Hepatocyte (in vitro differentiated cells): ENCODE data around the gene PRR19. TPM values are rescaled to one million over a fixed set of nuclear protein-coding genes. Genes with fewer than 3 reads are reported as not detected.
A peak's percentile ranks its signal among the peaks of the same experiment; 100 is the strongest.

Source experiments
- DNase-seq: peaks from one replicate; pipeline ENCODE4 v3.0.0-alpha.2; 2016; ENCODE audit warnings: low spot score
- H2AFZ ChIP-seq: fragments of 200-600 bp; sonication (generic); 2 replicates; pipeline ENCODE4 v1.6.0; 2016; ENCODE audit warnings: antibody characterized with exemption, mild to moderate bottlenecking
- H3K27ac ChIP-seq: fragments of 200-600 bp; sonication (generic); 2 replicates; pipeline ENCODE4 v1.5.1; 2016; ENCODE audit warnings: mild to moderate bottlenecking
- H3K27me3 ChIP-seq: fragments of 200-600 bp; sonication (generic); 2 replicates; pipeline ENCODE4 v1.6.1; 2016
- H3K36me3 ChIP-seq: fragments of 200-600 bp; sonication (generic); replicated peaks from 2 replicates; pipeline ENCODE4 v1.5.1; 2016; ENCODE audit warnings: low read depth; ENCODE audit not compliant: insufficient read depth
- H3K4me1 ChIP-seq: fragments of 200-600 bp; sonication (generic); 2 replicates; pipeline ENCODE4 v1.5.1; 2016; ENCODE audit warnings: mild to moderate bottlenecking, moderate library complexity; ENCODE audit not compliant: insufficient read depth
- H3K4me2 ChIP-seq: fragments of 200-600 bp; sonication (generic); 2 replicates; pipeline ENCODE4 v1.6.0; 2016
- H3K4me3 ChIP-seq: fragments of 200-600 bp; sonication (generic); 2 replicates; pipeline ENCODE4 v1.5.1; 2016; ENCODE audit warnings: mild to moderate bottlenecking
- H3K79me2 ChIP-seq: fragments of 200-600 bp; sonication (generic); 2 replicates; pipeline ENCODE4 v1.6.0; 2017; ENCODE audit warnings: mild to moderate bottlenecking
- H3K9me2 ChIP-seq: fragments of 200-600 bp; sonication (generic); replicated peaks from 2 replicates; pipeline ENCODE4 v1.6.0; 2017; ENCODE audit warnings: mild to moderate bottlenecking; ENCODE audit not compliant: insufficient read depth
- H3K9me3 ChIP-seq: fragments of 200-600 bp; sonication (generic); 2 replicates; pipeline ENCODE4 v1.5.1; 2016; ENCODE audit warnings: low read depth, mild to moderate bottlenecking
- H4K20me1 ChIP-seq: fragments of 200-600 bp; sonication (generic); 2 replicates; pipeline ENCODE4 v1.6.0; 2016; ENCODE audit warnings: mild to moderate bottlenecking; ENCODE audit not compliant: insufficient read depth, poor library complexity, severe bottlenecking
- EZH2 ChIP-seq: fragments of 200-600 bp; sonication (generic); IDR thresholded peaks from 2 replicates; pipeline ENCODE4 v1.6.1; 2016; ENCODE audit warnings: antibody characterized with exemption, mild to moderate bottlenecking, borderline replicate concordance
- EZH2phosphoT487 ChIP-seq: fragments of 200-600 bp; sonication (generic); IDR thresholded peaks from one replicate; pipeline ENCODE4 v1.6.1; 2018; ENCODE audit warnings: antibody characterized with exemption, mild to moderate bottlenecking, low read depth, moderate library complexity; ENCODE audit not compliant: unreplicated experiment, severe bottlenecking
- WGBS: methylation state at CpG from one replicate; pipeline ENCODE4 v1.1.6; 2016; ENCODE audit warnings: low lambda C conversion rate; ENCODE audit errors: missing lambda C conversion rate; 5-methylcytosine and 5-hydroxymethylcytosine counted together
- polyA plus RNA-seq: library from polyadenylated mRNA; unstranded; fragments of >200 nt; fragmentation: Nextera tagmentation; extraction: Ambion mirVana; gene quantifications from 2 replicates; pipeline ENCODE4 v1.2.1, GENCODE V29; 2016
- total RNA-seq: library from RNA; depleted of rRNA; stranded (reverse); fragments of >200 nt; gene quantifications from 2 replicates; pipeline ENCODE4 v1.2.3, GENCODE V29; 2014
- TF ChIP-seq, protein P1 (sequence below): fragments of 200-600 bp; sonication (generic); IDR thresholded peaks from 2 replicates; pipeline ENCODE4 v1.5.1; 2016; ENCODE audit warnings: antibody characterized with exemption, mild to moderate bottlenecking; ENCODE audit not compliant: poor library complexity

Gene PRR19
- total and polyA plus RNA-seq, 2 experiments from 2014 or later: 2.2 to 3.0 TPM

DNA sequence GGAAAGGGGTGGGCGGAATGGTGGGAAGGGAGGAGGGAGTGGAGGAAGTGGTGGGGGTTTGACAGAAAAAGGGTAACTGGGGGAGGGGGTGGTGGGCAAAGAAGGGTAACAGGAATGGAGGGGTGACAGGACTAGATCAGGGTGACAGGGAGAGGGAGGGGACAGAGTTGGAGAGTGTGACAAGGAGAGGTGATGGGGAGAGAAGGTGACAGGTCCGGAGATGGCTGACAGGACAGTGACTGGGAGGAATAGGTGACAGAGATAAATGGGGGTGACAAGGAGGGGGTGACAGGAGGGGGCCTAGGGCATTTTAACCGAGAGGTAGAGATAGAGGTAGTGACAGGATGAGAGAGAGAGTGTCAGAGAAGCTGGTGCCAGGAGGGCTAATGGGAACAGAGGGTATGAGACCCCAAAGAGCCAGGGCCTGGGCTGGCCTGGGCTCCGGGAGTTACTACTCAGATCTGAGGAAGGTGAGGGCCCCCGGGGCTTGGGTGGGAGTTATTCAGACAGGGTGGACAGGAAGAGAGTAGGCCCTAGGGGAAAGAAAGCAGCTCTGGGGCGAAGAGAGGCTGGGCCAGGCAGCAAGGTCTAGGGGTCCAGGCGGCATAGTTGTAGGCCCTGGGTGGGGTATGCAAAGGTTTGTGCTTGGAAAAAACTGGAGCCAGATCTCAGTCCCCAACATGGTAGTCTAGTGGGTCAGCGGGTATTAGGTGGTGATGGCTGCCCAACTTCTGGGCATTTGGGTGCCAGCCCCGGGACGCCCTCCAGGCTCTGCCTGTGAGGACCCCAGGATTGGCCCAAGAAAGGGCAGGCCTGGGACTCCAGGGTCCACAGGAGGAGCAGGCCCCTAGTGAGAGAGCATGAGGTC is 32.2 kb upstream of the PRR19 start:
- peaks cover 17% of the 10 kb centered on the region for H3K4me1 ChIP-seq
- H4K20me1 ChIP-seq: no peaks in the 10 kb centered on the region
- no peaks in the 10 kb centered on the region for H3K9me2 ChIP-seq
- H3K36me3 ChIP-seq: no peaks in the 10 kb centered on the region
- no peak for DNase-seq
- peak overlapping the region; percentile 88 for H3K4me2 ChIP-seq
- no peaks in the 10 kb centered on the region for H3K9me3 ChIP-seq
- 69% methylated on average over 9 of the region's 10 CpGs for WGBS
- H3K27me3 ChIP-seq: no peaks in the 10 kb centered on the region
- TF ChIP-seq EZH2phosphoT487 (no peak), EZH2 (no peak)
- TF ChIP-seq, protein P1, sequence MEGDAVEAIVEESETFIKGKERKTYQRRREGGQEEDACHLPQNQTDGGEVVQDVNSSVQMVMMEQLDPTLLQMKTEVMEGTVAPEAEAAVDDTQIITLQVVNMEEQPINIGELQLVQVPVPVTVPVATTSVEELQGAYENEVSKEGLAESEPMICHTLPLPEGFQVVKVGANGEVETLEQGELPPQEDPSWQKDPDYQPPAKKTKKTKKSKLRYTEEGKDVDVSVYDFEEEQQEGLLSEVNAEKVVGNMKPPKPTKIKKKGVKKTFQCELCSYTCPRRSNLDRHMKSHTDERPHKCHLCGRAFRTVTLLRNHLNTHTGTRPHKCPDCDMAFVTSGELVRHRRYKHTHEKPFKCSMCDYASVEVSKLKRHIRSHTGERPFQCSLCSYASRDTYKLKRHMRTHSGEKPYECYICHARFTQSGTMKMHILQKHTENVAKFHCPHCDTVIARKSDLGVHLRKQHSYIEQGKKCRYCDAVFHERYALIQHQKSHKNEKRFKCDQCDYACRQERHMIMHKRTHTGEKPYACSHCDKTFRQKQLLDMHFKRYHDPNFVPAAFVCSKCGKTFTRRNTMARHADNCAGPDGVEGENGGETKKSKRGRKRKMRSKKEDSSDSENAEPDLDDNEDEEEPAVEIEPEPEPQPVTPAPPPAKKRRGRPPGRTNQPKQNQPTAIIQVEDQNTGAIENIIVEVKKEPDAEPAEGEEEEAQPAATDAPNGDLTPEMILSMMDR: no peak
- H3K79me2 ChIP-seq: peaks cover 38% of the 10 kb centered on the region
- peak overlapping the region; percentile 45 for H3K27ac ChIP-seq
- peak overlapping the region; percentile 9 for H3K4me3 ChIP-seq
- H2AFZ ChIP-seq: no peak overlapping the region

DNA sequence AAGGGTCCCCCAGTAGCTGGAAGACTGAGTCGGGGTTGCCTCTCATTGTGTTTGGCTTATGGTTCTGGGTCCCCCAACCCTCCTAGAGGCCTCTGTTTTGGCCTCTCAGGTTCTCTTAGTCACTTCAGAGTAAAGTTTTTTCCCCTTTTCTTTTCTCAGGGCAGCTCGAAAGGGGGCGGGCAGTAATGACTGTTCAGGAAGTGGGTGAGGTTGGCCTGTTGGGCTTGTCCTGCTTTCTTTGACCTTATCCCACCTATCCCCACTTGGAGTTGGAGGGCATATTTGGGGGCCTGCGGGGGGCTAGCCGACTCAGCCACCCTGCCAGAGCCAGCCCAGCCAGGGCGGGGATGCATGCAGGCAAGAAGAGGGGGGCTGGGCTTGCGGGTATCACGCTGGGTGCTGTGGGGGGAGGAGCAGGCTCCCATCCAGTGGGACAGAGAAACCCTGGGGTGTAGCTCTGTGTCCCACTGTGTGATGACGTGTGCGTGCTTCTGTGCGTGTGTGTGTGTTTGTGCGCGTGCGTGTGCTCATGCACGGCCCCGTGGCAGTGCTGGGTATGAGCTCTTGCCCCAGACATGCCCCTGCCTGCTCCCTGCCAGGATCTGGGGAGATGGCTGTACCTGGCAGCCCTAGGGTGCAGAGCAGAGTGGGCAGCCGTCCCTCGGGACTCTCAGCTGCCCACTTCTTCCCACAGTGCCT is 31.4 kb upstream of the PRR19 start:
- WGBS: 73% methylated on average over 18 of the region's 18 CpGs
- Histone ChIP-seq H2AFZ (no peak overlapping the region), H3K9me3 (no peaks in the 10 kb centered on the region), H4K20me1 (peaks cover 5% of the 10 kb centered on the region), H3K4me1 (peaks cover 17% of the 10 kb centered on the region), H3K27ac (peak overlapping the region; percentile 45), H3K9me2 (no peaks in the 10 kb centered on the region), H3K79me2 (peaks cover 46% of the 10 kb centered on the region), H3K4me3 (peak overlapping the region; percentile 9), H3K4me2 (peak overlapping the region; percentile 88), H3K27me3 (no peaks in the 10 kb centered on the region), H3K36me3 (no peaks in the 10 kb centered on the region)
- no peak for TF ChIP-seq EZH2
- TF ChIP-seq, protein P1: no peak
- no peak for TF ChIP-seq EZH2phosphoT487
- DNase-seq: no peak

DNA sequence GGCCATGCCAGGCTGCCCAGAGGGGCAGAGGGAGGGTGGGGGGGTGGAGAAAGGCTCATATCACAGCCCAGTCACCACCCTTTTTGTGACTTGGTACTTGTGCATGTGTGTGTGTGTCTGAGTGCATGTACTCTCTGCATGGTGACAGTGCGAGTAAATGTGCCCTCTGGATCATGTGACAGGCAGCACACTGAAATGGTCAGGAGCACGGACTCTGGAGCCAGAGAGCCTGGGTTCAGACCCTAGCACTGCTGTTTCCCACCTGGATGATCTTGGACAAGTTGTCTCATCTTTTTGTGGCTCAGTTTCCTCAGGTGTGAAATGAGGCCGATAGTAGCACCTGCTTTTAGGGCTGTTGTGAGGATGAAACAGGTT is 30.9 kb upstream of the PRR19 start:
- Histone ChIP-seq H3K4me2 (peak overlapping the region; percentile 88), H4K20me1 (peaks cover 5% of the 10 kb centered on the region), H3K27me3 (no peaks in the 10 kb centered on the region), H3K9me3 (no peaks in the 10 kb centered on the region), H3K79me2 (peaks cover 51% of the 10 kb centered on the region), H3K27ac (peak overlapping the region; percentile 46), H3K36me3 (no peaks in the 10 kb centered on the region), H2AFZ (no peak overlapping the region), H3K4me3 (no peak overlapping the region), H3K9me2 (no peaks in the 10 kb centered on the region), H3K4me1 (peaks cover 17% of the 10 kb centered on the region)
- no peak for DNase-seq
- WGBS: 84% methylated on average over 3 of the region's 3 CpGs
- TF ChIP-seq, protein P1: no peak
- TF ChIP-seq EZH2phosphoT487 (no peak), EZH2 (no peak)
